ENCODE results near the gene IL4I1.

- TF ChIP-seq MXI1 (IDR thresholded peaks at IDR 0.05; ENCODE audit: borderline replicate concordance, low read depth, low read length) (peak; percentile 95), RAD21 (IDR thresholded peaks at IDR 0.05; ENCODE audit: low read length) (no peak)
- TF ChIP-seq, protein P1, sequence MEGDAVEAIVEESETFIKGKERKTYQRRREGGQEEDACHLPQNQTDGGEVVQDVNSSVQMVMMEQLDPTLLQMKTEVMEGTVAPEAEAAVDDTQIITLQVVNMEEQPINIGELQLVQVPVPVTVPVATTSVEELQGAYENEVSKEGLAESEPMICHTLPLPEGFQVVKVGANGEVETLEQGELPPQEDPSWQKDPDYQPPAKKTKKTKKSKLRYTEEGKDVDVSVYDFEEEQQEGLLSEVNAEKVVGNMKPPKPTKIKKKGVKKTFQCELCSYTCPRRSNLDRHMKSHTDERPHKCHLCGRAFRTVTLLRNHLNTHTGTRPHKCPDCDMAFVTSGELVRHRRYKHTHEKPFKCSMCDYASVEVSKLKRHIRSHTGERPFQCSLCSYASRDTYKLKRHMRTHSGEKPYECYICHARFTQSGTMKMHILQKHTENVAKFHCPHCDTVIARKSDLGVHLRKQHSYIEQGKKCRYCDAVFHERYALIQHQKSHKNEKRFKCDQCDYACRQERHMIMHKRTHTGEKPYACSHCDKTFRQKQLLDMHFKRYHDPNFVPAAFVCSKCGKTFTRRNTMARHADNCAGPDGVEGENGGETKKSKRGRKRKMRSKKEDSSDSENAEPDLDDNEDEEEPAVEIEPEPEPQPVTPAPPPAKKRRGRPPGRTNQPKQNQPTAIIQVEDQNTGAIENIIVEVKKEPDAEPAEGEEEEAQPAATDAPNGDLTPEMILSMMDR (conservative IDR thresholded peaks at IDR 0.05; ENCODE audit: low read depth, low read length): no peak
Observed at GRCh38 chr19:49866933-49867782, 29.5 kb downstream of the IL4I1 start, which contains the start of gene PNKP.
